ENCODE data around the gene TTC12. TPM values are rescaled to one million over a fixed set of nuclear protein-coding genes. Genes with fewer than 3 reads are reported as not detected.

Gene TTC12
- total and polyA plus RNA-seq, 2 donors (not counting 1 experiment from before 2014, with no cell fraction given): 9.9 to 11.9 TPM

- Histone ChIP-seq H3K4me2 (ENCODE audit: extremely low read depth, insufficient read depth, low read length) (no peak overlapping the region), H3K36me3 (ENCODE audit: control insufficient read depth, insufficient read depth, low read length) (no peaks in the 10 kb centered on the region), H3K79me2 (ENCODE audit: control insufficient read depth, insufficient read depth, low read length) (no peaks in the 10 kb centered on the region), H3K27ac (ENCODE audit: insufficient read depth, low read length) (no peak overlapping the region), H3K4me1 (ENCODE audit: control insufficient read depth, extremely low read depth, insufficient read depth, low read length) (no peaks in the 10 kb centered on the region), H3K9me3 (ENCODE audit: control insufficient read depth, insufficient read depth, low read depth, low read length) (no peaks in the 10 kb centered on the region), H2AFZ (ENCODE audit: low read length) (no peak overlapping the region), H4K20me1 (ENCODE audit: control insufficient read depth, extremely low read depth, insufficient read depth, low read length) (no peaks in the 10 kb centered on the region), H3K27me3 (ENCODE audit: control insufficient read depth, insufficient read depth, low read length) (peaks cover 3% of the 10 kb centered on the region), H3K4me3 (replicated peaks in 1 of 4; ENCODE audit: control extremely low read depth in 1 of 4, insufficient read depth in 1 of 4, low read depth in 3 of 4, low read length in 4 of 4) (no peak overlapping the region), H3K9ac (ENCODE audit: insufficient read depth, low read length) (no peak overlapping the region)
- no peak for DNase-seq (ENCODE audit: low read depth in 2 of 2)
- TF ChIP-seq CTCF (conservative IDR thresholded peaks at IDR 0.05 in 1 of 2, IDR thresholded peaks at IDR 0.05 in 1 of 2; ENCODE audit: low read depth in 1 of 2, low read length in 2 of 2) (no peak), EZH2 (IDR thresholded peaks at IDR 0.05; ENCODE audit: low read length, missing control alignments) (no peak)
These were observed 61.0 kb downstream of the TTC12 start for GRCh38 chr11:113375402-113375801.

DNA sequence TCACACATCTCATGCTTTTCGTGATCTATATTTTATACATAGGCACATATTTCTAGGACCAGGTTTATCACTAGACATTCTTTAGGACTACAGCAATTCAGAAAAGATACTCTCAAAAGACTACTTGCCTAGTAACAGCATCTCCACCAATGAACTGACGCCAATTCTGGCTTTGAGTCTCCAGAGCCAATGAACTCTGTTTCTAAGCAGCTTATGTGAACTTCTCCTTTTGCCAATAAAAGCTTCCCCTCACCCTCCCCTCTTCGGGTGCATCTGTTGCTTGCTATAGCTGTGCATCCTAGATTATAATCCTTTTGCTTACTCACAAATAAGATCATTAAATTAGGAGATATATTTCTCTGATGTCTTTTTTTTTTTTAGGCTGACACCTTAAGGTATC lies 61.8 kb downstream of the TTC12 start:
- H3K4me1 ChIP-seq (ENCODE audit: control insufficient read depth, extremely low read depth, insufficient read depth, low read length): no peaks in the 10 kb centered on the region
- H2AFZ ChIP-seq (ENCODE audit: low read length): no peak overlapping the region
- H4K20me1 ChIP-seq (ENCODE audit: control insufficient read depth, extremely low read depth, insufficient read depth, low read length): no peaks in the 10 kb centered on the region
- H3K4me3 ChIP-seq (replicated peaks in 1 of 4; ENCODE audit: control extremely low read depth in 1 of 4, insufficient read depth in 1 of 4, low read depth in 3 of 4, low read length in 4 of 4): no peak overlapping the region
- TF ChIP-seq CTCF (conservative IDR thresholded peaks at IDR 0.05 in 1 of 2, IDR thresholded peaks at IDR 0.05 in 1 of 2; ENCODE audit: low read depth in 1 of 2, low read length in 2 of 2): no peak
- no peak for TF ChIP-seq EZH2 (IDR thresholded peaks at IDR 0.05; ENCODE audit: low read length, missing control alignments)
- H3K36me3 ChIP-seq (ENCODE audit: control insufficient read depth, insufficient read depth, low read length): no peaks in the 10 kb centered on the region
- no peak overlapping the region for H3K4me2 ChIP-seq (ENCODE audit: extremely low read depth, insufficient read depth, low read length)
- no peaks in the 10 kb centered on the region for H3K79me2 ChIP-seq (ENCODE audit: control insufficient read depth, insufficient read depth, low read length)
- no peak overlapping the region for H3K9ac ChIP-seq (ENCODE audit: insufficient read depth, low read length)
- peak; percentile 20 to 21 for DNase-seq (ENCODE audit: low read depth in 2 of 2)
- no peaks in the 10 kb centered on the region for H3K9me3 ChIP-seq (ENCODE audit: control insufficient read depth, insufficient read depth, low read depth, low read length)
- peaks cover 3% of the 10 kb centered on the region for H3K27me3 ChIP-seq (ENCODE audit: control insufficient read depth, insufficient read depth, low read length)
- no peak overlapping the region for H3K27ac ChIP-seq (ENCODE audit: insufficient read depth, low read length)

- no peak overlapping the region for H3K4me2 ChIP-seq (ENCODE audit: extremely low read depth, insufficient read depth, low read length)
- no peak overlapping the region for H3K27ac ChIP-seq (ENCODE audit: insufficient read depth, low read length)
- H3K9me3 ChIP-seq (ENCODE audit: control insufficient read depth, insufficient read depth, low read depth, low read length): no peaks in the 10 kb centered on the region
- DNase-seq (ENCODE audit: low read depth in 2 of 2): peak in 1 of 2 donors; percentile 45
- no peaks in the 10 kb centered on the region for H3K79me2 ChIP-seq (ENCODE audit: control insufficient read depth, insufficient read depth, low read length)
- no peak for TF ChIP-seq EZH2 (IDR thresholded peaks at IDR 0.05; ENCODE audit: low read length, missing control alignments)
- H2AFZ ChIP-seq (ENCODE audit: low read length): no peak overlapping the region
- H3K4me1 ChIP-seq (ENCODE audit: control insufficient read depth, extremely low read depth, insufficient read depth, low read length): no peaks in the 10 kb centered on the region
- H4K20me1 ChIP-seq (ENCODE audit: control insufficient read depth, extremely low read depth, insufficient read depth, low read length): no peaks in the 10 kb centered on the region
- no peak overlapping the region for H3K9ac ChIP-seq (ENCODE audit: insufficient read depth, low read length)
- H3K4me3 ChIP-seq (replicated peaks in 1 of 4; ENCODE audit: control extremely low read depth in 1 of 4, insufficient read depth in 1 of 4, low read depth in 3 of 4, low read length in 4 of 4): no peak overlapping the region
- peaks cover 3% of the 10 kb centered on the region for H3K27me3 ChIP-seq (ENCODE audit: control insufficient read depth, insufficient read depth, low read length)
- H3K36me3 ChIP-seq (ENCODE audit: control insufficient read depth, insufficient read depth, low read length): no peaks in the 10 kb centered on the region
These were observed 63.5 kb downstream of the TTC12 start for GRCh38 chr11:113377681-113378412.
